ENCODE data around the gene CACNA2D2. TPM values are rescaled to one million over a fixed set of nuclear protein-coding genes. Genes with fewer than 3 reads are reported as not detected.

CACNA2D2 gene
- total and polyA plus RNA-seq, 2 of the 13 experiments (the other 11 are each of a cell fraction or from before 2014, with no cell fraction given): not detected

GRCh38 chr3:50350527-50351322 is 152.7 kb downstream of the CACNA2D2 start, which contains the start of the genes CYB561D2 and NPRL2 (continued):
- no peak; the same call in 1 of the 2 replicates for TF ChIP-seq ZNF660 (CRISPR knock-in tag; IDR thresholded peaks at IDR 0.05; ENCODE audit: borderline replicate concordance, low read depth)
- TF ChIP-seq TERF1 (CRISPR knock-in tag; IDR thresholded peaks at IDR 0.05): peak; percentile 92; the same call in 1 of the 2 replicates
- TF ChIP-seq FOSL2 (CRISPR knock-in tag; IDR thresholded peaks at IDR 0.05): peak; percentile 52
- TF ChIP-seq ZBTB10 (CRISPR knock-in tag; IDR thresholded peaks at IDR 0.05; ENCODE audit: borderline replicate concordance): peak; percentile 79
- TF ChIP-seq E2F2 (CRISPR knock-in tag; IDR thresholded peaks at IDR 0.05; ENCODE audit: borderline replicate concordance): peak; percentile 67
- TF ChIP-seq ZNF577 (CRISPR knock-in tag; IDR thresholded peaks at IDR 0.05; ENCODE audit: borderline replicate concordance, low read depth): peak; percentile 96; the same call in 1 of the 2 replicates
- TF ChIP-seq ZNF232 (CRISPR knock-in tag; IDR thresholded peaks at IDR 0.05; ENCODE audit: borderline replicate concordance): peak; percentile 97
- TF ChIP-seq FOXK2 (IDR thresholded peaks at IDR 0.05): no peak
- TF ChIP-seq MAFK (conservative IDR thresholded peaks at IDR 0.05 in 1 of 2, IDR thresholded peaks at IDR 0.05 in 1 of 2; ENCODE audit: low read length in 2 of 2): no peak
- TF ChIP-seq ZNF205 (CRISPR knock-in tag; IDR thresholded peaks at IDR 0.05): 0 out of 2 replicates have a peak, but pooled peaks have one; percentile 53
- no peak for TF ChIP-seq JARID2 (CRISPR knock-in tag; IDR thresholded peaks at IDR 0.05; ENCODE audit: insufficient replicate concordance)
- TF ChIP-seq MLXIP (CRISPR knock-in tag; IDR thresholded peaks at IDR 0.05; ENCODE audit: borderline replicate concordance): peak; percentile 75; the same call in 1 of the 2 replicates
- TF ChIP-seq RFX1 (IDR thresholded peaks at IDR 0.05): no peak
- TF ChIP-seq TARDBP (CRISPR knock-in tag; IDR thresholded peaks at IDR 0.05): peak; percentile 23
- peak; percentile 64; the same call in 1 of the 2 replicates for TF ChIP-seq SP5 (CRISPR knock-in tag; IDR thresholded peaks at IDR 0.05; ENCODE audit: borderline replicate concordance, low read depth)

Measured in HepG2 (cell line).